Lung (tissue), 12 donors: ENCODE measurements around the gene PKD2L2. TPM values are rescaled to one million over a fixed set of nuclear protein-coding genes. Genes with fewer than 3 reads are reported as not detected.

Experiments
- ATAC-seq: fragments of 200-7000 bp; cut with Tn5 transposase; one replicate; pipeline ENCODE4 v1.9.1; 2020; ENCODE audit warnings: moderate number of reproducible peaks; ENCODE audit not compliant: insufficient read depth, low FRiP score
- DNase-seq, 3 donors: peaks; one replicate each; pipeline ENCODE4 v3.0.0-alpha.2; 2013 to 2017
- H3K27ac ChIP-seq, 2 donors: one replicate each; pipeline ENCODE4 v1.5.1; 2013; ENCODE audit warnings: mild to moderate bottlenecking in 2 of 2, moderate library complexity in 2 of 2, control low read depth in 1 of 2, inconsistent platforms in 1 of 2, low read depth in 1 of 2, low read length in 1 of 2
- H3K27me3 ChIP-seq, 3 donors: one replicate each; pipeline ENCODE4 v1.5.1; 2013; ENCODE audit warnings: low read length in 2 of 3; ENCODE audit not compliant: control insufficient read depth in 3 of 3, insufficient read depth in 3 of 3
- H3K36me3 ChIP-seq, 4 donors: one replicate each; pipeline ENCODE4 v1.5.1; 2013; ENCODE audit warnings: low read length in 4 of 4, mild to moderate bottlenecking in 1 of 4, moderate library complexity in 1 of 4; ENCODE audit not compliant: control insufficient read depth in 4 of 4, insufficient read depth in 4 of 4
- H3K4me1 ChIP-seq, 5 donors: one replicate each; pipeline ENCODE4 v1.5.1; 2013; ENCODE audit warnings: low read length in 5 of 5, mild to moderate bottlenecking in 2 of 5, moderate library complexity in 1 of 5; ENCODE audit not compliant: control insufficient read depth in 5 of 5, insufficient read depth in 5 of 5
- H3K4me3 ChIP-seq: one replicate; pipeline ENCODE4 v1.5.1; 2013; ENCODE audit warnings: mild to moderate bottlenecking, control low read depth, moderate library complexity
- H3K9ac ChIP-seq, 2 donors: one replicate each; pipeline ENCODE4 v1.5.1; 2013; ENCODE audit warnings: low read length in 2 of 2, control low read depth in 1 of 2; ENCODE audit not compliant: insufficient read depth in 1 of 2
- H3K9me3 ChIP-seq, 4 donors: one replicate each; pipeline ENCODE4 v1.5.1; 2013; ENCODE audit warnings: low read length in 3 of 4, mild to moderate bottlenecking in 1 of 4, moderate library complexity in 1 of 4; ENCODE audit not compliant: control insufficient read depth in 4 of 4, insufficient read depth in 3 of 4
- WGBS, 2 donors: extraction: QIAGEN DNeasy Blood & Tissue Kit; methylation state at CpG; one replicate each; pipeline ENCODE4 v1.1.7; 2013; 5-methylcytosine and 5-hydroxymethylcytosine counted together
- polyA plus RNA-seq, 2 donors: library from polyadenylated mRNA; stranded (reverse); fragments of 200-250 nt; gene quantifications; one replicate each; pipeline ENCODE4 v1.2.1, GENCODE V29; 2013
- total RNA-seq, 2 donors: library from RNA; depleted of rRNA in 1 of 2; stranded (reverse); fragments of >200 nt in 1 of 2; gene quantifications; one replicate each; pipeline ENCODE4 v1.2.1, GENCODE V29; 2014 to 2021
- TF ChIP-seq, protein P1 (sequence below): IDR thresholded peaks from 2 replicates; pipeline ENCODE4 v1.5.1; 2012; ENCODE audit warnings: mild to moderate bottlenecking; ENCODE audit errors: control extremely low read depth, extremely low read depth
- donor health status: control.
- donor health status: control.
- donor health status: Bipolar disorder and iron deficiency.
- donor health status: healthy.
- donor health status: DM: yes; HTN: yes; CAD: no.

PKD2L2 gene
- total and polyA plus RNA-seq, 4 donors: 0.05 TPM; not detected in 3

DNA sequence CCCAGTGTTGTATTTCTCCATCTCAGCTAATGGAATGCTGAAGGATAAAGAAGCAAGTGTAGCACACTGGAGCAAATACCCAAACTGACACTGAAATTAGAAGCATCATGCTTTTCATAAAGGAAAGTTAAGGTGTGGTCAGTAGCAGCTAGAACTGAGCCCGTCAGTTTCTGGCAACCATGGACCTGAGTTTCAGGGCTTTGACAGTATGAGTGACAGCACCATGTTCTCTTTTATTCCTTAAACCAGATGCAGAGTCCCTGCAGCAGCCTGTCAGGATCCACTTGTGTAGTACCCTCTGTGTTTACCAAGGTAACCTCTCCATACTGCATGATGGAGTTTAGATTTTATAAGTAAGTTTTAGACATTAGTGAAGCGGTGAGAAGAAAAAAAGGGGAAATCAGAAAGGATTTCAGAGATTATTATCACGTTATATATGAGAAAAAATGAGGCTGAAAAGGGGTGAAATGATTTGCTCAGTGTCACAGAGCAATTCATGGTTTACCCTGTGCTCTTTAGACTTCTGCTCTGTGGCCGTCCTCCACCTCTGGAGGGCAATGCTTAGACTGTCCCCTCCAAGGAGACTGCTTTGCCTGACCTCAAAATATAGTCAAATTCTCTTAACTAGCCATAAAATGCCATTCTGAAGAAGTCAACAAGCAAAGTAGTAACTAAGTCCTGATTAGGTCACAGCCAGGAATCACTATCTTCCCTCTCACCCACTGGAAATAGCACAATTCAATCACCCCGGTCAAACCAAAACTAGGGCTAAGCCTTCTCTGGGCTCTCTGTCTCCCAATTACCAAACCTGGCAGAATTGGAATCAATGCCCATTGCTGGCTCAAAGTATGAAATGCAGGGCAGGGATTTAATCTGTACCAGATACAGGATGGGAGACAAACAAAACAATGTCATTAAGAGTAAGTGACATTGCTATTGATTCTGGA lies 32.1 kb upstream of the PKD2L2 start:
- H3K4me3 ChIP-seq: no peak overlapping the region
- peaks cover 0 to 10% (median 0%) of the 10 kb centered on the region in 5 donors for H3K4me1 ChIP-seq
- no peak overlapping the region for H3K9ac ChIP-seq
- DNase-seq (no peak), ATAC-seq (no peak)
- no peaks in the 10 kb centered on the region for H3K36me3 ChIP-seq
- H3K27me3 ChIP-seq: no peaks in the 10 kb centered on the region
- TF ChIP-seq, protein P1, sequence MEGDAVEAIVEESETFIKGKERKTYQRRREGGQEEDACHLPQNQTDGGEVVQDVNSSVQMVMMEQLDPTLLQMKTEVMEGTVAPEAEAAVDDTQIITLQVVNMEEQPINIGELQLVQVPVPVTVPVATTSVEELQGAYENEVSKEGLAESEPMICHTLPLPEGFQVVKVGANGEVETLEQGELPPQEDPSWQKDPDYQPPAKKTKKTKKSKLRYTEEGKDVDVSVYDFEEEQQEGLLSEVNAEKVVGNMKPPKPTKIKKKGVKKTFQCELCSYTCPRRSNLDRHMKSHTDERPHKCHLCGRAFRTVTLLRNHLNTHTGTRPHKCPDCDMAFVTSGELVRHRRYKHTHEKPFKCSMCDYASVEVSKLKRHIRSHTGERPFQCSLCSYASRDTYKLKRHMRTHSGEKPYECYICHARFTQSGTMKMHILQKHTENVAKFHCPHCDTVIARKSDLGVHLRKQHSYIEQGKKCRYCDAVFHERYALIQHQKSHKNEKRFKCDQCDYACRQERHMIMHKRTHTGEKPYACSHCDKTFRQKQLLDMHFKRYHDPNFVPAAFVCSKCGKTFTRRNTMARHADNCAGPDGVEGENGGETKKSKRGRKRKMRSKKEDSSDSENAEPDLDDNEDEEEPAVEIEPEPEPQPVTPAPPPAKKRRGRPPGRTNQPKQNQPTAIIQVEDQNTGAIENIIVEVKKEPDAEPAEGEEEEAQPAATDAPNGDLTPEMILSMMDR: no peak
- H3K27ac ChIP-seq: peak overlapping the region in 1 of 2 donors; percentile 75
- 84 to 86% methylated on average over 5 of the region's 5 CpGs for WGBS, 2 donors
- no peaks in the 10 kb centered on the region for H3K9me3 ChIP-seq

DNA sequence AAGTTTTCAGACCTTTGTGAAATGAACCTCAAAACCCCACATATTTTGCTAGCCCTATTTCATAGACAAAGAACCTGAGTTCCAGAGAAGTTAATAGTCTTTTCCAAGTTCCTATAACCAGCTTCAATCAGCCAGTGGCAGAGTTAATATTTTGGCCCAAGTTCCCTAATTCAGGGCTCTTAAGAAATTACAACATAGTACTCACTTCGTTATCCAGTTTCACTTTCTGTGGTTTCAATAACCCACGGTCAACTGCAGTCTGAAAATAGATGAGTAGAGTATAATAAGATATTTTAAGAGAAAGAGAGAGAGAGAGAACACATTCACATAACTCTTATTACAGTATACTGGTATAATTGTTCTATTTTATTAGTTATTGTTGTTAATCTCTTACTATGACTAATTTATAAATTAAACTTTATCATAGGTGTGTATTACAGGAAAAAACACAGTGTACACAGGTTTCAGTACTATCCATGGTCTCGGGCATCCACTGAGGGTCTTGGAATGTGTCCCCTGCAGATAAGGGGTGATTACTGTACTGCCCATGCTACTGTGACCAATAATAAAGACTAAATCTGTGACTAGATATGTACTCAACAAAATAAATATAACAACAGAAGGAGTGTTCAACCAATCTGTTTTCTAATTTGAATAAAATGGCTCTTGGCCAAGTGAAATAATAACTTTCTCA lies 30.9 kb upstream of the PKD2L2 start:
- Histone ChIP-seq H3K36me3 (no peaks in the 10 kb centered on the region), H3K9ac (no peak overlapping the region), H3K4me3 (no peak overlapping the region), H3K27me3 (no peaks in the 10 kb centered on the region), H3K4me1 (peaks cover 0 to 10% (median 0%) of the 10 kb centered on the region in 5 donors), H3K27ac (peak overlapping the region in 1 of 2 donors; percentile 75), H3K9me3 (no peaks in the 10 kb centered on the region)
- DNase-seq (peak in 2 of 3 donors; percentile 51 to 74), ATAC-seq (peak; percentile 66)
- TF ChIP-seq, protein P1: no peak
- WGBS, 2 donors: 17 to 29% methylated on average over 3 of the region's 3 CpGs

DNA sequence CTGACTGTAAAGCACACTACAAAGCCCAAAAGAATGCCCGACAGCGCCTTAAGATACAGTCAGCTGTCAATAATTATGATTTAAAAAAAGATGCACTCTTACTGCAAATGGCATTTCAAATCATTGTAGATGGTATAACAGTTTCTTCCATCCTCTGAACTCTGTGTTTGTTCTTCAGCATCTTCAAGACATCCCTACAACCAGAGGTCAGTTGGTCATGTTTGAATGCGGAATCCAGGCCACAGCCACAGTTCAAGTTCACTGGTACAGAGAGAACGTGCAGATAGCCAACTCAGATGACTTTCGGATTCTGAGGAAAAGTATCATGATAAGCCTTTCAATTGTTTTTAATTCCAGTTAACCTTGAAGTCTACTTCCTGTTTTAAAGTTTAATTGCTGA lies 30.3 kb upstream of the PKD2L2 start:
- no peaks in the 10 kb centered on the region for H3K9me3 ChIP-seq
- H3K27ac ChIP-seq: no peak overlapping the region
- H3K4me3 ChIP-seq: no peak overlapping the region
- H3K27me3 ChIP-seq: no peaks in the 10 kb centered on the region
- no peaks in the 10 kb centered on the region for H3K36me3 ChIP-seq
- no peak for ATAC-seq
- 73 to 86% methylated on average over 5 of the region's 5 CpGs for WGBS, 2 donors
- TF ChIP-seq, protein P1: no peak
- H3K4me1 ChIP-seq: peaks cover 0 to 10% (median 0%) of the 10 kb centered on the region in 5 donors
- H3K9ac ChIP-seq: no peak overlapping the region
- peak in 1 of 3 donors; percentile 13 for DNase-seq
